Measurements from ENCODE around the gene CCDC68.

DNA sequence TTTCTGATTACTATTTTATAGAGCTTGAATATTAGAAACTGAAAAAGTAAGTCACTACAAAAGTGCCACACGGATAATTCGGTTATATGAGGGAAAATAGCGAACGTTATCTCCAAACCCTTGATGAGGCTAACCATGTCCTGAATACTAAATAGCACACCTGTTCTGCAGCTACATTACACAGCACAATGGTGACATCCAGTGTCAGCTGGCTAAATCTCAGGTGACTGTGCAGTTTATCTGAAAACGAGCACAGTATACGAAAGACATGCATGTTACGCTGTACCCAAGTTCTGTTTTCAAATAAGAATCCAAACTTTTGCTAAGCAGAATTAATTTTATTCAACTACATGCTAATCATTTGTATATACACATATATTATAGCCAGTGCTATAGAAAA, 9.0 kb downstream of the CCDC68 start:
- TF ChIP-seq POLR2AphosphoS5 (IDR thresholded peaks at IDR 0.05; ENCODE audit: low read depth, low read length) (no peak), SIN3A (IDR thresholded peaks at IDR 0.05; ENCODE audit: borderline replicate concordance, insufficient read depth, low read length) (no peak), FOXP2 (optimal IDR thresholded peaks at IDR 0.05; ENCODE audit: borderline replicate concordance, extremely low read depth, extremely low read length, insufficient read depth) (no peak)

Data from PFSK-1 (cell line).